HepG2 (cell line): ENCODE data around the gene SLC4A11. TPM values are rescaled to one million over a fixed set of nuclear protein-coding genes. Genes with fewer than 3 reads are reported as not detected.

ENCODE experiments used
- ATAD3A ChIP-seq: sonication (generic); formaldehyde crosslinking; IDR thresholded peaks from 2 replicates; pipeline ENCODE4 v1.4.0; 2020; ENCODE audit warnings: missing genetic modification reagents
- EP300 ChIP-seq, 3 experiments: sonication (generic) in 1 of 3; formaldehyde crosslinking in 1 of 3; IDR thresholded peaks; 2 replicates each; pipeline versions ENCODE4 v1.5.1 to v1.6.1; 2011 to 2020; ENCODE audit warnings: low read depth in 2 of 3, low read length in 2 of 3, borderline replicate concordance in 1 of 3, improper control_type of control experiment in 1 of 3, mild to moderate bottlenecking in 1 of 3, missing genetic modification reagents in 1 of 3, moderate library complexity in 1 of 3
- FOXJ3 ChIP-seq: sonication (generic); formaldehyde crosslinking; IDR thresholded peaks from 2 replicates; pipeline ENCODE4 v1.4.0; 2020; ENCODE audit warnings: missing genetic modification reagents, mild to moderate bottlenecking, borderline replicate concordance
- HNF1B ChIP-seq: sonication (generic); formaldehyde crosslinking; IDR thresholded peaks from 2 replicates; pipeline ENCODE4 v1.5.1; 2020; ENCODE audit warnings: mild to moderate bottlenecking, moderate library complexity, missing genetic modification reagents
- KLF13 ChIP-seq: sonication (generic); formaldehyde crosslinking; IDR thresholded peaks from 2 replicates; pipeline ENCODE4 v1.4.0; 2020; ENCODE audit warnings: mild to moderate bottlenecking, missing genetic modification reagents
- NCOR1 ChIP-seq: fragments of 200-600 bp; sonication (generic); IDR thresholded peaks from 2 replicates; pipeline ENCODE4 v1.7.0; 2017; ENCODE audit warnings: antibody characterized with exemption, low read length, borderline replicate concordance
- NFATC3 ChIP-seq: sonication (generic); formaldehyde crosslinking; IDR thresholded peaks from 2 replicates; pipeline ENCODE4 v1.5.1; 2020; ENCODE audit warnings: mild to moderate bottlenecking, missing genetic modification reagents
- NFIC ChIP-seq: IDR thresholded peaks from 2 replicates; pipeline ENCODE4 v1.6.1; 2012; ENCODE audit warnings: mild to moderate bottlenecking, low read length, inconsistent platforms
- UBTF ChIP-seq: sonication (generic); formaldehyde crosslinking; IDR thresholded peaks from 2 replicates; pipeline ENCODE4 v1.4.0; 2020; ENCODE audit warnings: mild to moderate bottlenecking, missing genetic modification reagents
- ZNF275 ChIP-seq: sonication (generic); formaldehyde crosslinking; IDR thresholded peaks from 2 replicates; pipeline ENCODE4 v1.8.0; 2022; ENCODE audit warnings: missing genetic modification reagents, mild to moderate bottlenecking, inconsistent platforms, borderline replicate concordance
- ZNF432 ChIP-seq: sonication (generic); formaldehyde crosslinking; IDR thresholded peaks from 2 replicates; pipeline ENCODE4 v1.5.0; 2020; ENCODE audit warnings: missing genetic modification reagents, mild to moderate bottlenecking, borderline replicate concordance
- ZNF446 ChIP-seq: sonication (generic); formaldehyde crosslinking; IDR thresholded peaks from 2 replicates; pipeline ENCODE4 v1.5.0; 2020; ENCODE audit warnings: mild to moderate bottlenecking, missing genetic modification reagents
- ZNF577 ChIP-seq: sonication (generic); formaldehyde crosslinking; IDR thresholded peaks from 2 replicates; pipeline ENCODE4 v1.4.0; 2020; ENCODE audit warnings: mild to moderate bottlenecking, low read depth, missing genetic modification reagents, borderline replicate concordance
- ZNF781 ChIP-seq: sonication (generic); formaldehyde crosslinking; IDR thresholded peaks from 2 replicates; pipeline ENCODE4 v1.5.1; 2020; ENCODE audit warnings: borderline replicate concordance, mild to moderate bottlenecking, missing genetic modification reagents; ENCODE audit errors: not compliant biosample characterization
- polyA plus RNA-seq, 8 experiments: library from polyadenylated mRNA; depleted of rRNA in 3 of 8; stranded (reverse) in 7 of 8; unstranded in 1 of 8; fragments of >200 nt; fragmentation: Illumina TruSeq in 4 of 8; extraction: Trizol in 4 of 8; gene quantifications; 2 replicates each; pipeline versions ENCODE4 v1.2.1 to v1.2.3, GENCODE V29; 2011 to 2016; ENCODE audit warnings: low read depth in 4 of 8, missing spikeins in 1 of 8, mixed read lengths in 1 of 8; ENCODE audit not compliant: insufficient read depth in 1 of 8
- total RNA-seq, 5 experiments: library from RNA; depleted of rRNA; stranded (reverse); fragments of >200 nt; fragmentation: Illumina TruSeq; extraction: Trizol; gene quantifications; 2 replicates each; pipeline ENCODE4 v1.2.3, GENCODE V29; 2016; ENCODE audit warnings: low read depth in 1 of 5
- TF ChIP-seq, protein P1 (sequence below): sonication (generic); formaldehyde crosslinking; IDR thresholded peaks from 2 replicates; pipeline ENCODE4 v1.4.0; 2020; ENCODE audit warnings: missing genetic modification reagents
- TF ChIP-seq, protein P2 (sequence below): sonication (generic); formaldehyde crosslinking; IDR thresholded peaks from 2 replicates; pipeline ENCODE4 v1.5.0; 2020; ENCODE audit warnings: mild to moderate bottlenecking, missing genetic modification reagents, borderline replicate concordance

SLC4A11 gene
- total and polyA plus RNA-seq, 2 of the 13 experiments (the other 11 are each of a cell fraction or from before 2014, with no cell fraction given) = 3.9 to 27.0 TPM

- TF ChIP-seq, protein P1, sequence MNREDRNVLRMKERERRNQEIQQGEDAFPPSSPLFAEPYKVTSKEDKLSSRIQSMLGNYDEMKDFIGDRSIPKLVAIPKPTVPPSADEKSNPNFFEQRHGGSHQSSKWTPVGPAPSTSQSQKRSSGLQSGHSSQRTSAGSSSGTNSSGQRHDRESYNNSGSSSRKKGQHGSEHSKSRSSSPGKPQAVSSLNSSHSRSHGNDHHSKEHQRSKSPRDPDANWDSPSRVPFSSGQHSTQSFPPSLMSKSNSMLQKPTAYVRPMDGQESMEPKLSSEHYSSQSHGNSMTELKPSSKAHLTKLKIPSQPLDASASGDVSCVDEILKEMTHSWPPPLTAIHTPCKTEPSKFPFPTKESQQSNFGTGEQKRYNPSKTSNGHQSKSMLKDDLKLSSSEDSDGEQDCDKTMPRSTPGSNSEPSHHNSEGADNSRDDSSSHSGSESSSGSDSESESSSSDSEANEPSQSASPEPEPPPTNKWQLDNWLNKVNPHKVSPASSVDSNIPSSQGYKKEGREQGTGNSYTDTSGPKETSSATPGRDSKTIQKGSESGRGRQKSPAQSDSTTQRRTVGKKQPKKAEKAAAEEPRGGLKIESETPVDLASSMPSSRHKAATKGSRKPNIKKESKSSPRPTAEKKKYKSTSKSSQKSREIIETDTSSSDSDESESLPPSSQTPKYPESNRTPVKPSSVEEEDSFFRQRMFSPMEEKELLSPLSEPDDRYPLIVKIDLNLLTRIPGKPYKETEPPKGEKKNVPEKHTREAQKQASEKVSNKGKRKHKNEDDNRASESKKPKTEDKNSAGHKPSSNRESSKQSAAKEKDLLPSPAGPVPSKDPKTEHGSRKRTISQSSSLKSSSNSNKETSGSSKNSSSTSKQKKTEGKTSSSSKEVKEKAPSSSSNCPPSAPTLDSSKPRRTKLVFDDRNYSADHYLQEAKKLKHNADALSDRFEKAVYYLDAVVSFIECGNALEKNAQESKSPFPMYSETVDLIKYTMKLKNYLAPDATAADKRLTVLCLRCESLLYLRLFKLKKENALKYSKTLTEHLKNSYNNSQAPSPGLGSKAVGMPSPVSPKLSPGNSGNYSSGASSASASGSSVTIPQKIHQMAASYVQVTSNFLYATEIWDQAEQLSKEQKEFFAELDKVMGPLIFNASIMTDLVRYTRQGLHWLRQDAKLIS (CRISPR knock-in tag) = no peak
- TF ChIP-seq HNF1B (CRISPR knock-in tag) (peak; percentile 82), ZNF781 (peak; percentile 80), FOXJ3 (peak; percentile 36; the same call in 1 of the 2 replicates), ZNF577 (CRISPR knock-in tag) (no peak), NCOR1 (peak; percentile 95), ZNF275 (CRISPR knock-in tag) (0 out of 2 replicates have a peak, but pooled peaks have one; percentile 52), KLF13 (CRISPR knock-in tag) (no peak), EP300 (IDR thresholded peaks at IDR 0.05; ENCODE audit: low read depth in 2 of 2, low read length in 2 of 2) (peak; percentile 39 to 76; a peak in 2 of 4 replicates), EP300 (CRISPR knock-in tag; IDR thresholded peaks at IDR 0.05; ENCODE audit: borderline replicate concordance) (no peak), NFIC (no peak), UBTF (CRISPR knock-in tag) (peak; percentile 86), ATAD3A (CRISPR knock-in tag) (no peak), ZNF446 (CRISPR knock-in tag) (no peak), ZNF432 (CRISPR knock-in tag) (no peak), NFATC3 (CRISPR knock-in tag) (no peak)
- TF ChIP-seq, protein P2, sequence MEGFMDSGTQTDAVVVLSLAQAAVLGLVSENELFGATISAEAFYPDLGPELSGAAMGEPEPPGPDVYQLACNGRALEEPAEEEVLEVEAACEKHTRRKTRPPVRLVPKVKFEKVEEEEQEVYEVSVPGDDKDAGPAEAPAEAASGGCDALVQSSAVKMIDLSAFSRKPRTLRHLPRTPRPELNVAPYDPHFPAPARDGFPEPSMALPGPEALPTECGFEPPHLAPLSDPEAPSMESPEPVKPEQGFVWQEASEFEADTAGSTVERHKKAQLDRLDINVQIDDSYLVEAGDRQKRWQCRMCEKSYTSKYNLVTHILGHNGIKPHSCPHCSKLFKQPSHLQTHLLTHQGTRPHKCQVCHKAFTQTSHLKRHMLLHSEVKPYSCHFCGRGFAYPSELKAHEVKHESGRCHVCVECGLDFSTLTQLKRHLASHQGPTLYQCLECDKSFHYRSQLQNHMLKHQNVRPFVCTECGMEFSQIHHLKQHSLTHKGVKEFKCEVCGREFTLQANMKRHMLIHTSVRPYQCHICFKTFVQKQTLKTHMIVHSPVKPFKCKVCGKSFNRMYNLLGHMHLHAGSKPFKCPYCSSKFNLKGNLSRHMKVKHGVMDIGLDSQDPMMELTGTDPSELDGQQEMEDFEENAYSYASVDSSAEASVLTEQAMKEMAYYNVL = peak; percentile 91; the same call in 1 of the 2 replicates
These were observed 7.0 kb downstream of the SLC4A11 start (continued) for GRCh38 chr20:3231889-3232588.
